Endometrial microvascular endothelial cells (primary cell): ENCODE measurements around the gene POC1B. TPM values are rescaled to one million over a fixed set of nuclear protein-coding genes. Genes with fewer than 3 reads are reported as not detected.

ENCODE experiments used
- in situ Hi-C: cut with HindIII; loops from 2 replicates; pipeline ENCODE4 v1.10.0; 2017; ENCODE audit warnings: low sequenced_read_pairs, low pct_unique_long_range_greater_than_20kb; ENCODE audit errors: inconsistent ontology term
- total RNA-seq: library from RNA; depleted of rRNA; stranded (reverse); fragments of >200 nt; gene quantifications from one replicate; pipeline ENCODE4 v1.2.3, GENCODE V29; 2015; ENCODE audit errors: inconsistent ontology term

Gene POC1B
- total RNA-seq, 1 donor from 2014 or later = 10.5 TPM

DNA sequence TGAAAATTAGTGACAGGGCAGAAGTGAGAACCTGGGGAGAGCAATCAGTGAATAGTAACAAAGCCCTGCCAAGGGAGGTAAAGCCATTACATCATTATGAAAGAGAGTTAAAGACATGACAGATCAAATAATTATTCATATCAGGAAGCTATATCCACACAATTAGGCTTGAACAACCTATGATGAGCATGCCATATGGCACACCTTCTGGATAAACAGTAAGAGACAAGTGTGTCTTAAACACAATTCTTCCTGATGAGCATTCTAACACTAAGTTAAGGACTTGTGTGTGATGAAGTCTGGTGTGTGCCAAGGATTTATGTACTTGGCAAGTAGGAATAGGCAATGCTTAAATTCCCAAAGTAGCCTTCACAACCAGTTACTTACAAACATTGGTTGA lies 77.3 kb downstream of the POC1B start:
- in situ Hi-C loops = no loop called here

DNA sequence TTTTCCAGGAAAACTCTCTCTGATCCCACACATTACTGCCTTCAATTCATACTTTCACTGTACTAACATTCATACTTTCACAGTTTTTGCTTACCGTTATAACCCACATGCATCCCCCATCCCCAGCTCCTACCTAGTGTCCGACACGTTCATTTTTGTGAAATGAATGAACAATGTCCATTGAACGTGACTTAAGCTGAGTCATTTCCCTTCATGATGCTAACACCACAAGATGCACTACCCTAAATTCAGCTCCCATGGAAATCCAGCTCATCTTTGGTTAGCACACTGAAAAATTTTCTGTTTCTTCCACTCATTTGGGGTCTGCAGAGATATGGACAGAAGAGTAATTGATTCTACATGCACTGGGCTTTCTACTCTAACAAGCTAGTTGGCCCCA lies 85.9 kb downstream of the POC1B start:
- in situ Hi-C loops = no loop called here

DNA sequence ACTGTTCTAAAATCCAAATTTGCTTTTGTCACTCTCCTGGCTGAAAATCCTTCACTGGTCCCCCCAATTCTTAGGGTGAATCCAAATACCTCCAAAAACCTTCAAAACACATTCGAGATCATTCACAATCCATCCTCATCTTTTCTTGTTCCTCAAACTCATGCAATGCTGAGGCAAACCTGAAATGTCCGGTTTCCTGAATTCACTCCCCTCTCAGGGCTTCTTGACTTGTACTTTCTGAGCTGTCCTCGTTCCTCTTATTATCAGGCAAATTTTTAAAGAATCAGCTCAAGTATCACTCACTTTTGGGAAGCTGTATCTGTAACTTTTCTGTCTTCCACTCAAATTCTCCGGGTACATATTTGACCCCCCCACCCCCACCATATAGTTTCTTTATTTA lies 88.6 kb downstream of the POC1B start:
- in situ Hi-C loops = no loop called here

GRCh38 chr12:89436062-89436461 lies 89.8 kb downstream of the POC1B start:
- in situ Hi-C loops = no loop called here

- in situ Hi-C loops = no loop called here
Observed at GRCh38 chr12:89433634-89434033, 92.2 kb downstream of the POC1B start.

DNA sequence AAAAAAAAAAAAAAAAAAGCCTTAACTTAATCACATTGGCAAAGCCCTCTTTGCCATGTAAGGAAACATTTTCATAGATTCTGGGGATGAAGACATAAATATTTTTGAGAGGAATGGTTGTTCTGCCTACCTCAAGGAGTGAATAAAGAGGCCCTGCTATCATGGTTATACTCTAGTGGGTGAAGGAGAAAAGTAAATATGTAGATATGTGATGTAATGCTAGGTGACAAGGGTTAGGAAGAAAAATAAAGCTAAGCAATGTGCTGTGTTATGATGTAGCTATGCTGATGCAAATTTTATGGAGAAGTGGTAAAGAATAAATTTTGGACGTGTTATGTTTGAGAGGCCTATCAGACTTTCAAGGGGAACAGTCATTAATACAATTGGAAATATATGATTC lies 93.5 kb downstream of the POC1B start:
- in situ Hi-C loops = no loop called here

DNA sequence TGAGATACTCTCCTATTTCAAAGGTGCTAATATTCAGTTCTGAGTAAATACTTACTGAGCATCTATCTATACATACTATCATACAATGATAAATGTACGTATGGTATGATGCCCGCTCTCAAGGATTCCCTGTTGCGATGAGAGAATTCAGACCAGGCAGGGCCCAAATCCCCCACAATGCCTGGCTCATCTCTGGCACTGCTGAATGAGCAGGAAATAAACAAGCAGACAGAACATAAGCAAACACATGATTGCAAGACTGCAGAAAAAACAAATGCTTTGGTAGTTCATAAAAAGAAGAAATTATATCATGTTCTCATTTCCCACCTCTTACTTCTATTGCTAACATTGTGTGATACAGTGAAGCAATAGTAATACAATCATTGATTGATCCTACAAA lies 96.3 kb downstream of the POC1B start:
- in situ Hi-C loops = no loop called here

DNA sequence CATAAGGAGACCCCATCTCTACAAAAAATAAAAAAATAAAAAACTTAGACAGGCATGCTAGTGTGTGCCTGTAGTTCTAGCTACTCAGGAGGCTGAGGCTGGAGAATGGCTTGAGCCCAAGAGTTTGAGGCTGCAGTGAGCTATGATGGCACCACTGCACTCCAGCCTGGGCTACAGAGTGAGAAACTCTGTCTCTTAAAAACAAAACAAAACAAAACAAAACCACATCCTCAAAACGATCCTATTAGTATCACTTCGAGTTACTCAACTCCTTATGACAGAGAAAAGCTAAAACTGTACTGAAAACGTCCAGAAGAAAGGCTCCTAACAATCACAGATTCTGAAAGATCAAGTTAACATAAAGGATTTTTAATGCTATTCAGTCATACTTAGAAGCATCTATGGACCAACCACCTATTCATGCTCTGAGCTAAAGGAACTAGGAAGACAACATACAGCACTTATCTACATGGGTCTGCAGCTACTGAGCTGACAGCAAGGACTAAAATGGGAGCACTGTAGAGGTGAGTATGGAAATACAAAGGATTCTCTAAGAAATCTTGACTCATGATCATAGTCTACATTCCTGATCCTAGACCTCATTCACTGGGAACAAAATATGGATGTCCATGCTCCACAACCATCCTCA lies 98.2 kb downstream of the POC1B start:
- in situ Hi-C loops = no loop called here

DNA sequence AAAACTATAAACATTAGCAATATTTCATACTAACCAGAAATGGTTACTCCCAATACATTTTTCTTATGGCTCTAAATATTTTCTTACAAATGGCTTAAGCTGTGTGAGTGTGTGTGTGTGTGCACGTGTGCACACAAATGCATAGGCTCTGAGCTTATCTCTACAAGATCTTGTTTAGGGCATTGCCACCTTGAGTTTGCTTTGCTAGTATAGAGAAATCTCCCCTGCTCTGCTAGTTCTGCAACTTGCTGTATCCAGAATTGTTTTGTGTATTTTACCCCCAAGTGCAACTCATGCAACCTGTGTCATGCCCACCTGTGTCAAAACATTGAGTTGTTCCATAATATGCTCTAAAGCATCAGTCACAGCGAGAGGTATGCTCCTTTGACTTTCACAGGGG lies 101.0 kb downstream of the POC1B start:
- in situ Hi-C loops = no loop called here

- in situ Hi-C loops = no loop called here
Observed at GRCh38 chr12:89424389-89424788, 101.5 kb downstream of the POC1B start.

- in situ Hi-C loops = no loop called here
Observed at GRCh38 chr12:89421092-89421835, 104.6 kb downstream of the POC1B start.

- in situ Hi-C loops = no loop called here
Observed at GRCh38 chr12:89418228-89418910, 107.5 kb downstream of the POC1B start.

DNA sequence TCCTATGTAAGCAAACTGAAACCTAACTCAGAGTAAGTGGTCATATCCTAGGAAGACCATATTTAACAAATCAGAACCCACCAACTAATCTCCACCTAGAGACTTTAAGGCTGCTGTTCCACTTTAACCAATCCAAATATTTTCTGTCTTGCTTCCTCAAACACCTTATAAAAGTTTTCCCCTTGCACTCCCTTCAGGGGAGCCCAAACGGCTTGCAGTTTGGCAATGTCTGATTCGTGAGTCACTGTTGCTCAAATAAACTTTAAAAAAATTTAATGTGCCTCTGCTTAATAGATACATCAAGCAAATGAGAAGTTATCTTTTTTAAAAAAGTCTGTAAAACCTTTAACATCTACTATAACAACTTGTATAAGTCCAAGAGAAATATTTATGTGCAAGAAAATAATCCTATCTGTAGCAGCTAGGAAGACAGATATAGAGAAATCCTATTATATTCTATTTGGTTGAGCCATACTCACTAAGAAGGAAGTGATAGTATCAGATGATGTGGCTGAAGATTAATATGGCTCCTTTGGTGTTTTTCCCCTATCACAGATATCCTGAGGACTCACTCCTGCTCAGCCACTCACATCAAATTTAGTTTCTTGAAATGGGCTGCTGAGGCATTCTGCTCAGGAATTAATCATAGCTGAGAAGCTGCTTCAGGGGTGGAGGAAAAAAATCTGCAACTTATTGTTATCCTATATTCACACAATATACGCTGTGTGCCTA lies 108.4 kb downstream of the POC1B start:
- in situ Hi-C loops = no loop called here

- in situ Hi-C loops = no loop called here
Observed at GRCh38 chr12:89416049-89416792, 109.6 kb downstream of the POC1B start.

GRCh38 chr12:89414851-89415250 lies 111.0 kb downstream of the POC1B start:
- in situ Hi-C loops = no loop called here

GRCh38 chr12:89414322-89414721 lies 111.5 kb downstream of the POC1B start:
- in situ Hi-C loops = no loop called here

GRCh38 chr12:89413234-89413633 lies 112.6 kb downstream of the POC1B start:
- in situ Hi-C loops = no loop called here

- in situ Hi-C loops = no loop called here
Observed at GRCh38 chr12:89412665-89413064, 113.2 kb downstream of the POC1B start.

GRCh38 chr12:89411846-89412245 lies 114.0 kb downstream of the POC1B start:
- in situ Hi-C loops = no loop called here
